Lung (tissue), 12 donors: Measurements from ENCODE around the gene MRPL42. TPM values are rescaled to one million over a fixed set of nuclear protein-coding genes. Genes with fewer than 3 reads are reported as not detected.

Source experiments
- ATAC-seq: fragments of 200-7000 bp; cut with Tn5 transposase; one replicate; pipeline ENCODE4 v1.9.1; 2020; ENCODE audit warnings: moderate number of reproducible peaks; ENCODE audit not compliant: insufficient read depth, low FRiP score
- DNase-seq, 3 donors: peaks; one replicate each; pipeline ENCODE4 v3.0.0-alpha.2; 2013 to 2017
- H3K27ac ChIP-seq, 2 donors: one replicate each; pipeline ENCODE4 v1.5.1; 2013; ENCODE audit warnings: mild to moderate bottlenecking in 2 of 2, moderate library complexity in 2 of 2, control low read depth in 1 of 2, inconsistent platforms in 1 of 2, low read depth in 1 of 2, low read length in 1 of 2
- H3K27me3 ChIP-seq, 3 donors: one replicate each; pipeline ENCODE4 v1.5.1; 2013; ENCODE audit warnings: low read length in 2 of 3; ENCODE audit not compliant: control insufficient read depth in 3 of 3, insufficient read depth in 3 of 3
- H3K36me3 ChIP-seq, 4 donors: one replicate each; pipeline ENCODE4 v1.5.1; 2013; ENCODE audit warnings: low read length in 4 of 4, mild to moderate bottlenecking in 1 of 4, moderate library complexity in 1 of 4; ENCODE audit not compliant: control insufficient read depth in 4 of 4, insufficient read depth in 4 of 4
- H3K4me1 ChIP-seq, 5 donors: one replicate each; pipeline ENCODE4 v1.5.1; 2013; ENCODE audit warnings: low read length in 5 of 5, mild to moderate bottlenecking in 2 of 5, moderate library complexity in 1 of 5; ENCODE audit not compliant: control insufficient read depth in 5 of 5, insufficient read depth in 5 of 5
- H3K4me3 ChIP-seq: one replicate; pipeline ENCODE4 v1.5.1; 2013; ENCODE audit warnings: mild to moderate bottlenecking, control low read depth, moderate library complexity
- H3K9ac ChIP-seq, 2 donors: one replicate each; pipeline ENCODE4 v1.5.1; 2013; ENCODE audit warnings: low read length in 2 of 2, control low read depth in 1 of 2; ENCODE audit not compliant: insufficient read depth in 1 of 2
- H3K9me3 ChIP-seq, 4 donors: one replicate each; pipeline ENCODE4 v1.5.1; 2013; ENCODE audit warnings: low read length in 3 of 4, mild to moderate bottlenecking in 1 of 4, moderate library complexity in 1 of 4; ENCODE audit not compliant: control insufficient read depth in 4 of 4, insufficient read depth in 3 of 4
- WGBS, 2 donors: extraction: QIAGEN DNeasy Blood & Tissue Kit; methylation state at CpG; one replicate each; pipeline ENCODE4 v1.1.7; 2013; 5-methylcytosine and 5-hydroxymethylcytosine counted together
- polyA plus RNA-seq, 2 donors: library from polyadenylated mRNA; stranded (reverse); fragments of 200-250 nt; gene quantifications; one replicate each; pipeline ENCODE4 v1.2.1, GENCODE V29; 2013
- total RNA-seq, 2 donors: library from RNA; depleted of rRNA in 1 of 2; stranded (reverse); fragments of >200 nt in 1 of 2; gene quantifications; one replicate each; pipeline ENCODE4 v1.2.1, GENCODE V29; 2014 to 2021
- TF ChIP-seq, protein P1 (sequence below): IDR thresholded peaks from 2 replicates; pipeline ENCODE4 v1.5.1; 2012; ENCODE audit warnings: mild to moderate bottlenecking; ENCODE audit errors: control extremely low read depth, extremely low read depth
- donor health status: control.
- donor health status: control.
- donor health status: Bipolar disorder and iron deficiency.
- donor health status: healthy.
- donor health status: DM: yes; HTN: yes; CAD: no.

MRPL42 gene
- total and polyA plus RNA-seq, 4 donors = 27.5 to 65.7 (median 43.6) TPM

DNA sequence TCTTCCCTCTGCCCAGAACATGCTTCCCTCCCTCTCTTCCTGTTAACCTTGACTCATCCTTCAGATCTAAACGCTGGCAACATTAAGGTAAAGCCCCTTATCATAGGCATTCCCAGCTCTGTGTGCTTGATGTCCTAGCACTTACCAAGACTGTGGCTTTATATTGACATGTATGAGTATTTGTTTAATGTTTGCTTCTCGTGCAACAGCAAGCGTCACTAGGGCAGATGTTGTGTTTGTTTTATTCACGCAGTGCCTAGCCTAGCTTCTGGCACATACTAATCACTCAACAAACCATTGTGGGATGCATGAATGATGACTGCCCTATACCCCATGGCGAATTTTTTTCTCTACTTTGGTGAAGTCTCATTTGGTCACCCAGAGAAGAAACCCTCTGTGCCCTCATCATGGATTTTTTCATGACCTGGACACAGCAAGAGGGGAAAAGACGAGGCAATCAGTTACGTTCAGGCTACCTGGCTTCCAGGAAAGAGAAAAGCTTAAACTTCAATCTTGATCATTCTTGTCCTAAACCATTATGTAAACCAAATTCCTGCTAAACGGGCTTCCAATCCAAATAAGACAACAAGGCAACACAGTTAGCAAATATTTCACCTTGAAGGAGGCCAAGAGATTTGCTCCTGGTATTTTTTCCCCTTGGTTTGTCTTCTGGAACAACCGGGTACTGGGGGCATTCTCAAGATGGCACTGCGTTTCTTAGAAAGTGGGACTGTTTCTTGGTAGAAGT lies 57.2 kb downstream of the MRPL42 start:
- Histone ChIP-seq H3K9me3 (no peaks in the 10 kb centered on the region), H3K27me3 (no peaks in the 10 kb centered on the region), H3K9ac (no peak overlapping the region), H3K27ac (no peak overlapping the region), H3K4me3 (no peak overlapping the region), H3K4me1 (peaks cover 0 to 4% (median 0%) of the 10 kb centered on the region in 5 donors), H3K36me3 (no peaks in the 10 kb centered on the region)
- TF ChIP-seq, protein P1, sequence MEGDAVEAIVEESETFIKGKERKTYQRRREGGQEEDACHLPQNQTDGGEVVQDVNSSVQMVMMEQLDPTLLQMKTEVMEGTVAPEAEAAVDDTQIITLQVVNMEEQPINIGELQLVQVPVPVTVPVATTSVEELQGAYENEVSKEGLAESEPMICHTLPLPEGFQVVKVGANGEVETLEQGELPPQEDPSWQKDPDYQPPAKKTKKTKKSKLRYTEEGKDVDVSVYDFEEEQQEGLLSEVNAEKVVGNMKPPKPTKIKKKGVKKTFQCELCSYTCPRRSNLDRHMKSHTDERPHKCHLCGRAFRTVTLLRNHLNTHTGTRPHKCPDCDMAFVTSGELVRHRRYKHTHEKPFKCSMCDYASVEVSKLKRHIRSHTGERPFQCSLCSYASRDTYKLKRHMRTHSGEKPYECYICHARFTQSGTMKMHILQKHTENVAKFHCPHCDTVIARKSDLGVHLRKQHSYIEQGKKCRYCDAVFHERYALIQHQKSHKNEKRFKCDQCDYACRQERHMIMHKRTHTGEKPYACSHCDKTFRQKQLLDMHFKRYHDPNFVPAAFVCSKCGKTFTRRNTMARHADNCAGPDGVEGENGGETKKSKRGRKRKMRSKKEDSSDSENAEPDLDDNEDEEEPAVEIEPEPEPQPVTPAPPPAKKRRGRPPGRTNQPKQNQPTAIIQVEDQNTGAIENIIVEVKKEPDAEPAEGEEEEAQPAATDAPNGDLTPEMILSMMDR = no peak
- no peak for ATAC-seq
- no peak for DNase-seq
- 59 to 78% methylated on average over 10 of the region's 10 CpGs for WGBS, 2 donors

GRCh38 chr12:93526786-93527428 lies 59.6 kb downstream of the MRPL42 start:
- H3K27me3 ChIP-seq = no peaks in the 10 kb centered on the region
- H3K36me3 ChIP-seq = no peaks in the 10 kb centered on the region
- no peaks in the 10 kb centered on the region for H3K9me3 ChIP-seq
- DNase-seq = peak; percentile 59 to 76 (median 63)
- peak; percentile 36 for ATAC-seq
- WGBS, 2 donors = 64 to 87% methylated on average over 4 of the region's 4 CpGs
- no peak overlapping the region for H3K4me3 ChIP-seq
- no peak overlapping the region for H3K9ac ChIP-seq
- peaks cover 0 to 2% (median 0%) of the 10 kb centered on the region in 5 donors for H3K4me1 ChIP-seq
- TF ChIP-seq, protein P1 = no peak
- H3K27ac ChIP-seq = no peak overlapping the region

DNA sequence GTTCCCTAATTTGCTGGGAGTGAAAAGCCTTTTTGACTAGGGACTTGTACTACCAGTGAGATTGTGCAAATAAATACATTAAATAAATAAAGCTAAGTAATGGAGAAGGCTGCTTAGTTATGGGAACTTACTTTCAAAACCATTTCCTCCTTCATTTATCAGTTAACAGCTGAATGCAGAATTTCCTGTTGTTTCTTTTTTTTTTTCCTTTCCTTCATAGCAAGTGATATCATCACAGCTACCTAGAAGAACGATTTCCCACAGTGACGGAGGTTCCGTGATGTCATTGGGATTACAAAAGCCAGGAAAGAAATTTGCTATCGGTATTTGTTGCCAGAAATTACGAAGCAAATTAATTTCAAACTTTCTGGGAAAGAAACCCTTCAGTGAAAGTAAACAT lies 63.0 kb downstream of the MRPL42 start:
- DNase-seq (peak in 2 of 3 donors; percentile 37 to 54), ATAC-seq (no peak)
- H3K4me3 ChIP-seq = no peak overlapping the region
- no peaks in the 10 kb centered on the region for H3K36me3 ChIP-seq
- no peaks in the 10 kb centered on the region for H3K27me3 ChIP-seq
- H3K27ac ChIP-seq = no peak overlapping the region
- TF ChIP-seq, protein P1 = no peak
- no peaks in the 10 kb centered on the region for H3K9me3 ChIP-seq
- H3K4me1 ChIP-seq = no peaks in the 10 kb centered on the region
- WGBS, 2 donors = 6 to 9% methylated on average over 5 of the region's 5 CpGs
- H3K9ac ChIP-seq = no peak overlapping the region
